Testis (tissue), 2 donors: ENCODE results near the gene STEAP2.

Experiments used
- CTCF ChIP-seq, 3 experiments: fragments of 450-650 bp in 2 of 3; fragments of 200-600 bp in 1 of 3; sonication (generic) in 1 of 3; IDR thresholded peaks; one replicate each; pipeline ENCODE4 v1.5.1; 2016 to 2019; ENCODE audit warnings: antibody characterized with exemption in 3 of 3, mild to moderate bottlenecking in 2 of 3, moderate library complexity in 1 of 3
- POLR2A ChIP-seq: fragments of 450-650 bp; IDR thresholded peaks from one replicate; pipeline ENCODE4 v1.6.1; 2017; ENCODE audit warnings: antibody characterized with exemption, mild to moderate bottlenecking, moderate library complexity

- no peak for TF ChIP-seq POLR2A
- TF ChIP-seq CTCF (IDR thresholded peaks at IDR 0.05), result no peak
Observed at GRCh38 chr7:90250601-90251303, 39.2 kb downstream of the STEAP2 start.
